Muscle of leg (tissue), 11 donors: ENCODE measurements around the gene BRINP3. TPM values are rescaled to one million over a fixed set of nuclear protein-coding genes. Genes with fewer than 3 reads are reported as not detected.

Experiments
- DNase-seq: peaks from one replicate; pipeline ENCODE4 v3.0.0; 2013
- H3K27ac ChIP-seq: one replicate; pipeline ENCODE4 v1.5.1; 2013; ENCODE audit warnings: mild to moderate bottlenecking, low read length, control low read depth
- H3K27me3 ChIP-seq: one replicate; pipeline ENCODE4 v1.6.1; 2013; ENCODE audit warnings: low read length; ENCODE audit not compliant: control insufficient read depth, insufficient read depth
- H3K36me3 ChIP-seq: one replicate; pipeline ENCODE4 v1.6.1; 2013; ENCODE audit warnings: low read length; ENCODE audit not compliant: control insufficient read depth, insufficient read depth
- H3K4me1 ChIP-seq: one replicate; pipeline ENCODE4 v1.6.1; 2013; ENCODE audit warnings: low read length; ENCODE audit not compliant: control insufficient read depth, insufficient read depth
- H3K4me3 ChIP-seq: one replicate; pipeline ENCODE4 v1.5.1; 2013; ENCODE audit warnings: low read length, control low read depth
- H3K9me3 ChIP-seq: replicated peaks from 2 replicates; pipeline ENCODE4 v1.6.1; 2013; ENCODE audit warnings: low read depth, low read length; ENCODE audit not compliant: control insufficient read depth
- WGBS: methylation state at CpG from one replicate; pipeline ENCODE4 v1.1.5; 2013; ENCODE audit warnings: missing lambda C conversion rate; ENCODE audit not compliant: insufficient coverage; 5-methylcytosine and 5-hydroxymethylcytosine counted together
- polyA plus RNA-seq, 8 donors: library from polyadenylated mRNA; unstranded; fragments of 120-200 nt; gene quantifications; one replicate each; pipeline versions ENCODE4 v1.2.1 to v1.2.3, GENCODE V29; 2013; ENCODE audit warnings: inconsistent platforms in 1 of 8, low replicate concordance in 1 of 8; ENCODE audit not compliant: insufficient read length in 8 of 8, insufficient read depth in 1 of 8
- total RNA-seq: library from RNA; stranded (reverse); fragments of 120-200 nt; gene quantifications from one replicate; pipeline ENCODE4 v1.2.4, GENCODE V29; 2013

Gene BRINP3
- total and polyA plus RNA-seq, 9 donors = 1.7 to 11.1 (median 2.5) TPM

DNA sequence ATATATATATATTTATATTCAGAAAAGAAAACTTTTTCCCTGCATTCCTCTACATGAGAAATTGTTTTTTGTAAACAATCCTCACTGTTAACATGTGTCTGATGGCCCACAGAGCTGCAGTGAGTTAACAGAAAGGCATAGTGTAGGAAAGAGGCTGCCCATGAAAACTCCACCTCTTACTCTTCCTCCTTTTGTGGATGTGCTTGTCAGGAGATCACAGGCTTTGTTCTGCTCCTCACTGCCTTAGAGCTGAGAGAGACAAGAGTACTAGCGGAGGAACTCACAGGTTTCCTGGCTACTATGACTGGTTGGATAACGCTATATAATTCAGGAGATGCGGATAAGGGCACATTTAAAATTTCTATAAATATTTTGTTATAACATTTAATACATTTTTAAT, 200.6 kb downstream of the BRINP3 start:
- Histone ChIP-seq H3K36me3 (no peaks in the 10 kb centered on the region), H3K4me3 (no peak overlapping the region), H3K4me1 (no peaks in the 10 kb centered on the region), H3K27ac (no peak overlapping the region), H3K9me3 (no peaks in the 10 kb centered on the region), H3K27me3 (no peaks in the 10 kb centered on the region)
- no peak for DNase-seq
- no CpG with 5 or more reads among the region's 3 CpGs for WGBS

DNA sequence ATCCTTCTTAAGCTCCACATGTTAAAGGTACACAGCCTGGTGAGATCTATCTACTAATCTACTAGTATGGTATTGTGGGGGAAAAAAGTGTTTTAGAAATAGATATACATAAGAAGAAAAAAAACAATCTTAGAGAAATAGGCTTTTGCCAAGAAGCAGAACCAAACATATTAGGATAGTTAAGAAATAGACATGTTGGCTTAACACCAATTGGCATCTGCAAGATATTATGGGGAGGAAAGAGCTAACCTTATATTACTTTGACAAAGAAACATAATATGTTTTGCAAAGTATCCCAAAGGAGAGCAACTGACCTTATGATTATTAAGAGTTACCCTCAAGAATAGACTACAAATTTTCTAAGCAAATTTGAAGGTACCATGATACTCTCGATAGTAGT, 202.9 kb downstream of the BRINP3 start:
- H3K9me3 ChIP-seq = no peaks in the 10 kb centered on the region
- H3K27me3 ChIP-seq = no peaks in the 10 kb centered on the region
- H3K4me3 ChIP-seq = no peak overlapping the region
- H3K4me1 ChIP-seq = no peaks in the 10 kb centered on the region
- WGBS = no CpG with 5 or more reads among the region's 1 CpG
- H3K36me3 ChIP-seq = no peaks in the 10 kb centered on the region
- DNase-seq = peak; percentile 77
- H3K27ac ChIP-seq = no peak overlapping the region

DNA sequence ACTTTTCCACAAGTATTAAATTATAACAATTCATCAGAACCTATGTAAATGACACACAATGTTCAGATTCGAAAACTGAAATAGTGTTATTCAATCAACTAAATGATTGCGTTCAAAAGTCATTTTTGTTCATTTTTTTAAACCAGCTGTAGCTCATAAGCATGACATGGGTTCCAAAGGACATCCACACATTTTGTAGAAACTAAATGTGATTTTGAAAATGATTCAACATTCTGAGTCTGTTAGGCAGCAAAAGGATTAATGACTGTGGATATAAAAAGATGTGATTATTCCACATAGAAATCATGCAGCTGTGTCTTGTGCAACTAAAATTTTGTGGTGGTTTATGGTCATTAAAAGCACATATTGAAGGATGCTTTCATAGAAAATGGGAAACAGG, 204.5 kb downstream of the BRINP3 start:
- no peaks in the 10 kb centered on the region for H3K4me1 ChIP-seq
- no peak overlapping the region for H3K27ac ChIP-seq
- no peak overlapping the region for H3K4me3 ChIP-seq
- H3K9me3 ChIP-seq = no peaks in the 10 kb centered on the region
- no peaks in the 10 kb centered on the region for H3K27me3 ChIP-seq
- WGBS = no CpG with 5 or more reads among the region's 2 CpGs
- peak; percentile 83 for DNase-seq
- H3K36me3 ChIP-seq = no peaks in the 10 kb centered on the region

GRCh38 chr1:190262538-190262937, 215.1 kb downstream of the BRINP3 start:
- 91% methylated on average over 2 of the region's 3 CpGs for WGBS
- Histone ChIP-seq H3K27me3 (no peaks in the 10 kb centered on the region), H3K27ac (no peak overlapping the region), H3K9me3 (no peaks in the 10 kb centered on the region), H3K4me1 (no peaks in the 10 kb centered on the region), H3K36me3 (no peaks in the 10 kb centered on the region), H3K4me3 (no peak overlapping the region)
- DNase-seq = no peak

DNA sequence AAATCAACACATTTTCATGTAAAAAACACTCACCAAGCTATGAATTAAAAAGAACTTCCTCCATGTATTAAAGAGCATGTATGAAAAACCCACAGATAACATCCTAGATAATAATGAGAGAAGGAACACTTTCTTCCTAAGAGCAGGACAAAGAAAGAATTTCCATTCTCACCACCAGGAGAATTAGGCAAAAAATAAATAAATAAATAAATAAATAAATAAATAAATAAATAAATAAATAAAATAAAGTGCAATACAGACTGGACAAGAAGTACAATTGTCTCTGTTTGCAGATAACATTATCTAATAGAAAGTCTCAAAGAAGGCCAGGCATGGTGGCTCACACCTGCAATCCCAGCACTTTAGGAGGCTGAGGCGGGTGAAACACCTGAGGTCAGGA, 218.2 kb downstream of the BRINP3 start:
- Histone ChIP-seq H3K9me3 (no peaks in the 10 kb centered on the region), H3K4me3 (no peak overlapping the region), H3K27ac (no peak overlapping the region), H3K27me3 (no peaks in the 10 kb centered on the region), H3K36me3 (no peaks in the 10 kb centered on the region), H3K4me1 (no peaks in the 10 kb centered on the region)
- WGBS = no CpG with 5 or more reads among the region's 1 CpG
- DNase-seq = no peak

DNA sequence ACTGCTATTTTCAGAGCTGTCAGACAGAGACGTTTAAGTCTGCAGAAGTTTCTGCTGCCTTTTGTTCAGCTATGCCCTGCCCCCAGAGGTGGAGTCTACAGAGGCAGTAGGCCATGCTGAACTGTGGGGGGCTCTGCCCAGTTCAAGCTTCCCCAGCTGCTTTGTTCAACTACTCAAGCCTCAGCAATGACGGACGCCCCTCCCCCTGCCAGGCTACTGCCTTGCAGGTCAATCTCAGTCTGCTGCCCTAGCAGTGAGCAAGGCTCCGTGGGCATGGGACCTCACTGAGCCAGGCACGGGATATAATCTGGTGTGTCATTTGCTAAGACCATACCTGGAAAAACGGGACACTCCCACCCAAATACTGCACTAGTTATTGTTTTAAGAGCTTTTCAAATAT, 219.7 kb downstream of the BRINP3 start:
- H3K9me3 ChIP-seq = no peaks in the 10 kb centered on the region
- 87% methylated on average over 4 of the region's 6 CpGs for WGBS
- H3K27me3 ChIP-seq = no peaks in the 10 kb centered on the region
- no peaks in the 10 kb centered on the region for H3K36me3 ChIP-seq
- no peaks in the 10 kb centered on the region for H3K4me1 ChIP-seq
- H3K27ac ChIP-seq = no peak overlapping the region
- no peak overlapping the region for H3K4me3 ChIP-seq
- no peak for DNase-seq

GRCh38 chr1:190252046-190252445, 225.6 kb downstream of the BRINP3 start:
- peak; percentile 60 for DNase-seq
- Histone ChIP-seq H3K4me3 (no peak overlapping the region), H3K4me1 (no peaks in the 10 kb centered on the region), H3K27ac (no peak overlapping the region), H3K36me3 (no peaks in the 10 kb centered on the region), H3K27me3 (no peaks in the 10 kb centered on the region), H3K9me3 (no peaks in the 10 kb centered on the region)

DNA sequence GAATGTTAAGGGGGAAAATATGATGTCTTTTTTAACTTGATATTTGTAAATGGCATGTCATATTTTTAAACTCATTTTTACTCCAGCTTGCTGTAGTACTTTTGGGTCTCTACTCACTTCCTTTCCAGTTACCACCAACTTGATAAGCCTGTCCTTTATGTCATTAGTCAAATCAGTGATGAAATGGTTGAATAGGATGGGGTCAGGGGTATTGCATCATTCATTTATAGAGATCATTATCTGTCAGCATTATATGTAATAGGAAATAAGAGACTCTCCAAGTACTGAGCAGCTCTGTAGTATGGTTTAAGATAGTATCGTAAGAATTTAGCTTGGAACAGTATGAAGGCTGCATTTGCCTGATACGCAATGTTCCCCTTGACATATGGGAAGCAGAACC, 227.3 kb downstream of the BRINP3 start:
- no peak overlapping the region for H3K27ac ChIP-seq

DNA sequence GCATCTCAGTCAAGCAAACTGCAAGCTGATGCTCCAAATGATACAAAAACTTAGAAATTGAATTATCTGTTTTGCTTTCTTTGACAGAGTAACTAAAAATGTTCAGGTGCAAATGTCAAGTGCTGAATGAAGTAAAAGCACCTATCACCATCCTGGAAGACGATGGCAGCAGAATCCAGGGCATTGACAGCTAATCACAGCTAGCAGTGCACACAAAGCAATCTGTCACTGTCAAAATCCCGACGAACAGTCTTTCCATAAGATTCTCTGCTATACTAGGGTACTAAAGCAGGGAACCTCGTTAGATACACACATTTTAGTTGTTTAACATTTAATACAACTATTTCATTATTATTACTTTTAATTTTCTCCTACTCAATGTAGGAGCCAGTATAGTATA, 233.3 kb downstream of the BRINP3 start:
- Histone ChIP-seq H3K27me3 (no peaks in the 10 kb centered on the region), H3K36me3 (no peaks in the 10 kb centered on the region), H3K4me1 (no peaks in the 10 kb centered on the region), H3K9me3 (no peaks in the 10 kb centered on the region), H3K4me3 (no peak overlapping the region), H3K27ac (no peak overlapping the region)
- DNase-seq = no peak
- WGBS = 43% methylated on average over 1 of the region's 4 CpGs

More for the DNA sequence above, 227.3 kb downstream of the BRINP3 start:
- Histone ChIP-seq H3K4me3 (no peak overlapping the region), H3K4me1 (no peaks in the 10 kb centered on the region), H3K9me3 (no peaks in the 10 kb centered on the region), H3K27me3 (no peaks in the 10 kb centered on the region), H3K36me3 (no peaks in the 10 kb centered on the region)
- WGBS = no CpG with 5 or more reads among the region's 2 CpGs
- DNase-seq = no peak

GRCh38 chr1:190243056-190243455, 234.6 kb downstream of the BRINP3 start:
- Histone ChIP-seq H3K27ac (no peak overlapping the region), H3K4me1 (no peaks in the 10 kb centered on the region), H3K27me3 (no peaks in the 10 kb centered on the region), H3K9me3 (no peaks in the 10 kb centered on the region), H3K4me3 (no peak overlapping the region), H3K36me3 (no peaks in the 10 kb centered on the region)
- peak; percentile 2 for DNase-seq

DNA sequence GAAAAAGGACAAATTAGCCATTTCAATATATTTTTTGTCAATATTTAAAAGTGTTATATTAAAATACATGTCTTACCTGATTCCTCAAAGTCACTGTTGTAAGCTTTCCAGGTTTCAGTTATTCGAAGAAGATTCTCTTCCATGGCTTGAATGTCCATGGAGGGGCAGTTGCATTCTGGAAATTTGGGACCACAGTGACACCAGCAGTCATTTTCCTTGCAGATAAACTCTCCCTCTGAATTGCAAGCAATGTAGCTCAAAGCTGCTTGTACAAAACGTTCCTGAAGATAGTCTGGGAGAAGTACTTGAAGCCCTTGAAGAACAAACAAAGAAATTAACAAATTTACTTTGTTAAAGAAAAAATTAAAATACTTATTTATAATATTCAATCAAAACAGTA, 251.7 kb downstream of the BRINP3 start:
- peak; percentile 48 for DNase-seq
- Histone ChIP-seq H3K27ac (no peak overlapping the region), H3K27me3 (no peaks in the 10 kb centered on the region), H3K4me3 (no peak overlapping the region), H3K9me3 (no peaks in the 10 kb centered on the region), H3K36me3 (no peaks in the 10 kb centered on the region), H3K4me1 (no peaks in the 10 kb centered on the region)
- WGBS = no CpG with 5 or more reads among the region's 2 CpGs
